GM18519 (cell line): ENCODE results near the gene NUDT1.
"Not testable (repeated sequence)": the region's sequence is repeated elsewhere in the genome, so short reads cannot be mapped to it uniquely, and the experiment has no call there.

ENCODE experiments used
- ATAC-seq: cut with Tn5 transposase; IDR thresholded peaks from one replicate; pipeline ENCODE4 v1.9.1; 2021; ENCODE audit warnings: mild to moderate bottlenecking, moderate library complexity; ENCODE audit not compliant: unreplicated experiment, low FRiP score

NUDT1 gene

DNA sequence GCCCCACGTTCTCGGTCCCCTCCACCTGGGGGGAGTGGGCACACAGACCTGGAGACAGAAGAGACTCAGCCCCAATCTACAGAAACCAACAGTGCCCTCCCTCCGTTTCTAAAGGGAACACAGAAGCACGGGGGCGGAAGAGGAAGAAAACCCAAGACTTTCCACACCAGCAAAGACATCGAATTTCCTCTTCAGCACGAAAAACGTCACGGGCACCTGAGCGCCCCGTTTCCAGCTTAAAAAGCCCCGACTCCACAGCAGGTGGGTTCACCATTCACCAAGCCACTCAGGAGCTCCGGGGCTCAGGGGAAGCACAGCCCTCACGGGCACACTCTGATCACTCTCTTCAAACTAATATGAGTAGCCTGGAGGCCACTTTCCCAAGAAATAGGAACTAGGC, 19.6 kb downstream of the NUDT1 start:
- ATAC-seq, result no peak

DNA sequence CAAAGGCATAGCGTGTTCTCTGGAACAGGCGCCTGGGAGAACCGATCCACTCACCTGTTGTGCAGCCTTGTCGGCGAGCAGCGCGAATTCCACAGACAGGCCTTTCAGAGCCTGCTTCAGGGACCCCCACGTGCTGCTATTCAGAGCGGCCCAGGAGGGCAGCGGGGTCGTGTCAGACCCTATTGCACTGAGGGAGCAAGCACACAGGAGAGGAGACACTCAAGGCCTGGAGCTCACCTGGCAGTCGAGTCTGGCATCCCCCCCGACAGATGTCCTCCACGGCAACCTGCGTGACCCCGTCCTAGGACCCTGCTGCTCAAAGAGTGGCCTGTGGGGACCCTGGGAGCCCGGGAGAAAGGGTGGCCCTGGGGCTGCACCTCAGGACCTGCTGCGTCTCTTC, 21.1 kb downstream of the NUDT1 start:
- no peak for ATAC-seq

- ATAC-seq, result no peak
Observed at GRCh38 chr7:2264158-2264557, 22.1 kb downstream of the NUDT1 start.

- ATAC-seq, result no peak
Observed at GRCh38 chr7:2266911-2267310, 24.9 kb downstream of the NUDT1 start.

DNA sequence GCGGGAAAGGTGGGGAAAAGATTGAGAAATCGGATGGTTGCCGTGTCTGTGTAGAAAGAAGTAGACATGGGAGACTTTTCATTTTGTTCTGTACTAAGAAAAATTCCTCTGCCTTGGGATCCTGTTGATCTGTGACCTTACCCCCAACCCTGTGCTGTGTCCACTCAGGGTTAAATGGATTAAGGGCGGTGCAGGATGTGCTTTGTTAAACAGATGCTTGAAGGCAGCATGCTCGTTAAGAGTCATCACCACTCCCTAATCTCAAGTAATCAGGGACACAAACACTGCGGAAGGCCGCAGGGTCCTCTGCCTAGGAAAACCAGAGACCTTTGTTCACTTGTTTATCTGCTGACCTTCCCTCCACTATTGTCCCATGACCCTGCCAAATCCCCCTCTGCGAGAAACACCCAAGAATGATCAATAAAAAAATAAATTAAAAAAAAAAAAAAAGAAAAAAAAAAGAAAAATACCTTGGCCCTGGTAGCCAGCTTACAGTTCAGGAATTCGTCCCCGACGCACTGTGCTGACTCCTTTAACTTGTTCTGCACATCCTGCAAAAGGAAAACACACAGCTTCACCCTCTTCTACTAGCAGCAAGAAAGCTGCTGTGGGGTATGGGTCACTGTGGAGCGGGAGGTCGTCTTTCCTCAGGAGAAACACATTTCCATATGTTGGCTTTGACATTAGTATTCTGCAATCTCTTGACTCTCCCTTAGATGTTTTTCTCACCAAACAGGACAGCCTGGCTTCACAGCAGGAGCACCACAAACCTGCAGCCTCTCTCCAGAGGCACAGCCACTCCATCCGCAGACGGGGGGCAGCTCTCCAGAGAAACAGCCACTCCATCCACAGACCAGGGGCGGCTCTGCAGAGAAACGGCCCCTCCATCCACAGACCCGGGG, 27.3 kb downstream of the NUDT1 start:
- ATAC-seq, result not testable (repeated sequence)

- no peak for ATAC-seq
Observed at GRCh38 chr7:2269991-2270460, 28.0 kb downstream of the NUDT1 start.

DNA sequence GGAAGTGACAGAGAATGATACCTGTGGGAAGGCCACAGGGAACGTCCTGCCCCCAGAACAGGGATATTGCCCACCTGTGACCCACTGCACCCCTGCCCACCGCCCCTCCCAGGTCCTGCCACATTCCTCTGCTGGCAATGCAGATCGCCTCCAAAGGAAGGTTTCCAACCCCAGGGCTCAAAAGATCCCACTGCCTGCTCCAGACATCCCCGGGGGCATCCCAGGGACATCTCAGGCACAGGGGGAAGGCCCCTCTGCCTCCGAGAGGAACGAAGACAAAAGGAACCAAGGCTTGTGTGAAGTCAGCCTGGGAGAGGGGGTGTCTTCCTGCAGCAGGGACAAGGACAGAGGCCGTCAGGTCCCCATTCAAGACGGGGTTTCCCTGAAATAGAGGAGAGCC, 28.5 kb downstream of the NUDT1 start:
- no peak for ATAC-seq

DNA sequence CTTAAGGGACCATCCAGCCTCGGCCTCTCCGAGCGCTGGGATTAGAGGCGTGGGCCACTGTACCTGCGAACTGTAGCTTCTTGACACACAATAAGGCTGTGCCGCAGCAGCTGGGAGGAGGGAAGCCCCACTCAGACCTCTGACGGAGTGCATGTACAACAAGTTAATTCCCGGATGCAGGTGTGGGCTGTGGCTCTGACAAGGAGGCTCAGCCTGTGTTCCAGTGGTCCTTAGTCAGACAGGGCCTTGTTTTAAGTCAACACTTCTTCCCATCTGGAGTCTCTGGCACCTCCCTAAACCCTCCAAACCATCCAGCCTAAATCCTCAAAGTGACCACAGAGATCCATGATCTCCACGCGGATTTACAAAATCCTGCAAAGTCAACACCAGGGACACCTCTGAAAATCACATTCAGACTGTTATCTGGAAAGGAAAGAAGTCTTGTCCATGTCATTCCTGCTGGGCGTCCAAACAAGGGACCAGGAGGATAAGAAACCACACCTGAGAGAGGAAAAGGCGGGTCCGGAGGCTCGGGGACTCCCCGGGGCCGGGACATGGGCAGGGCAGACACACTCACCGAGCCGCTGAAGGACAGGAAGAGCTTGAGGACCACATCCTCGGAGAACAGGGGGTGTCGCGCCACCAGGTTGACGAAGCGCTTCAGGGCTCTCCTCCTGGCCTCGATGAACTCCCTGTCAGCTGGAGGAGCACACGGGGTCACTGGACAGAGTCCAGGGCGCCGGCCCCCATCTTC, 29.4 kb downstream of the NUDT1 start:
- no peak for ATAC-seq

GRCh38 chr7:2272031-2272430, 30.0 kb downstream of the NUDT1 start:
- no peak for ATAC-seq

DNA sequence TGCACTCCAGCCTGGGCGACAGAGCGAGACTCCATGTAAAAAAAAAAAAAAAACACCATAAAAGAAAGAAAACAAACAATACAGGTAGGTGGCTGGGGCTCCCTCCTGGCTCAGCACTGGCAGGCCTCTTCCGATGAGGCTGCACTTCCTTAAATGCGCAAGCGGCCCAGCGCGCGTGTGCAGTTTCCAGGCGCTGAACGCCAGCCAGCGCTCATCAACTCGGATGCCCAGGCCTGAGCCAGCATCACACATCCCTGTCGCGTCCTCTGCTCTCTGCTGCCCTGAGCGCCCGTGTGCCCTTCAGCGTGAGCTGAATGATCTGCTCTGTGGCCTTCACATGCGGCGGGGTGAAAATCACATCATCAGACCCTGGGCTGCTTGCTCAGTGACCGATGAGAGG, 31.8 kb downstream of the NUDT1 start:
- no peak for ATAC-seq

- ATAC-seq, result no peak
Observed at GRCh38 chr7:2274666-2275065, 32.6 kb downstream of the NUDT1 start.

DNA sequence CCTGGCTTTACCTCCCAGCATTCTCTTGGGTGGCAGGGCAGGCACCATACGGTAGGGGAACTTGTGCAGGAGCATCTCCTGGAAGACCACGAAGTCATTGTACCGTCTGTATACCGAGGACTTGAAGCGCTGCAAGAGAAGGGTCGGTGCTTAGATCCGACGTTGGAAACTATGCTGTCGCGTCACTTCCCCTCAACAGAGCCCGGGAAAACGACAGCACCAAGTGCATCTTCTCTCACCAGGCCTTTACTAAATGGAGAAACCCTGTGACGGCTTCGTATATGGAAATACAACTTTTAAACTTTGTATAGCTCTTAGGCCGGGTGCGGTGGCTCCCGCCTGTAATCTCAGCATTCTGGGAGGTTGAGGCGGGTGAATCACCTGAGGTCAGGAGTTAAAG, 33.1 kb downstream of the NUDT1 start:
- no peak for ATAC-seq

DNA sequence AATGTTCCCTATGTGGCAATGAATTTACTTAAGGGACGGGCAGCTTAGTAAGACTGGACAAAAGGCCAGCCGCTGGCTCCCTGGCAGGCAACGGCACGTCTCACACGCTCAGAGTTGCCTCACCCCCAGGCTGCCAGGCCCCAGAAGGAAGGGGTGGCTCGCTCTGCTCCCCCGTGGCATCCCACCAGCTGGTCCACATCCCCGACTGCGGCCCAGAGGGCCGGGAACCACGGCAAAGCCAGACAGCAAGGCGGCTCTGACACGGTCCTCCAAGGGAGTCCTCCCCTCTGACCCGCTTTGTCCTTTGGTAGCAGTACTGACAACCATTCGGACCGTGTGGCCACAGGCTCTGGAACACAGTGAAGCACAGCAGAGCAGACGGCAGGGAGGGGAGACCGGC, 34.1 kb downstream of the NUDT1 start:
- no peak for ATAC-seq

DNA sequence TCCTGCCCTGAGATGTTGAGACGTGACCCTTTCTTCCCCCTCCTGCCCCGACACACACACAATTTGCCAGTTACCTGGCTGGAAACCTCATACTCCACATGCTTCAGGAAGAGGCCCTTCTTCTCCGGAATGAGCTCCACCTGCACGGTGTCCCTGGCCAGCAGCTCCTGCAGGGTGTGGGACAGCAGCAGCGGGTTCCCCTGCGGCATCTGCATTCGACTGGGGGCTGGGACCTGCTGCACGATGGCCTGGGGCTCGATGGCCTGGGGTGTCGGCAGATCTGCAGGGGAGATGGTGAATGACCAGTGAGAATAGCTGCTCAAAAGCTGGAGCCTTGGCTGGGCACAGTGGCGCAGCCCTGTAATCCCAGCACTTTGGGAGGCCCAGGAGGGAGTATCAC, 36.0 kb downstream of the NUDT1 start:
- ATAC-seq, result no peak

DNA sequence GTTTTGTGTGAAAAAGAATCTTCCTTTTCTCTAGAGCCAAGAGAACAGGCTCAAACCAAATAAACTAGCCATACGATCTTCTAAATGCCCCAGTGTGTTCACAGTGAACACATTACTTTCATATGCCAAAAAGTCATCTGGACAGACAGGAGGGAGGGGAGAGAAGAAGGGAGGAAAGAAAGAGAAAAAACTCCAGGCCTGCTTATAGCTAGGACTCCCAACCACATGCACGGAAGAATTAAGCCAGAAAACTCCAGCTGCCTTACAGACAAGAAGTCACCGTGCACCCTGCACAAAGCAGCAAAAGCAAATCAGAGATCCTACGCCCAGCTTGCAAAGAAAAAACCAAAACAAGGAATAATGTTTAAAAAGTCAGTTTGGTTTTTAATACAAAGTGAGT, 37.9 kb downstream of the NUDT1 start:
- no peak for ATAC-seq

GRCh38 chr7:2280424-2280823, 38.4 kb downstream of the NUDT1 start:
- ATAC-seq, result no peak

GRCh38 chr7:2281541-2281940, 39.5 kb downstream of the NUDT1 start:
- no peak for ATAC-seq

DNA sequence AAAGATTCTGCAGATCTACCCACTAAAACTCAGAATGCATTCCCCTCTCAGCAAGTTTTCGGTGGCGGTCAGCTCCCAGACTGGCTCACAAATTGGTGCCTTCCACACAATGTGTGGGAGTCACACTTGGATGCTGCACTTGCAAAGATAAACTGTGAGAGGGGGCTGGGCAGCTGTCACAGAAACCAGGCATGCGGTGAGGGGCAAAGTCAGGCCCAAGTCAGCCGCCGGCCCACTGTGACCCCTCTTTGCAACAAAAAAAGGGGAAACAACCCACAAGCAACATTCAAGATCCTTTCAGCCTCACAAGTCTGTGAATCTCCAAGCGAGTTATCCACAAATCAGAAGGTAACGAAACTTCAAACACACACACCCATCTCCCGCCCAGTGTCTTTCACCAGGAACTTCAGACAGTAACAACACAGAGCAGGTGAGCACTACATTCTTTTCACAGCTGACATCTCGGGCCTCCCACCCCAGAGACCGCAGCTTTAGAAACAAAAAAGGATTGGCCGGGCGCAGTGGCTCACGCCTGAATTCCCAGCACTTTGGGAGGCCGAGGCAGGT, 40.2 kb downstream of the NUDT1 start:
- no peak for ATAC-seq

DNA sequence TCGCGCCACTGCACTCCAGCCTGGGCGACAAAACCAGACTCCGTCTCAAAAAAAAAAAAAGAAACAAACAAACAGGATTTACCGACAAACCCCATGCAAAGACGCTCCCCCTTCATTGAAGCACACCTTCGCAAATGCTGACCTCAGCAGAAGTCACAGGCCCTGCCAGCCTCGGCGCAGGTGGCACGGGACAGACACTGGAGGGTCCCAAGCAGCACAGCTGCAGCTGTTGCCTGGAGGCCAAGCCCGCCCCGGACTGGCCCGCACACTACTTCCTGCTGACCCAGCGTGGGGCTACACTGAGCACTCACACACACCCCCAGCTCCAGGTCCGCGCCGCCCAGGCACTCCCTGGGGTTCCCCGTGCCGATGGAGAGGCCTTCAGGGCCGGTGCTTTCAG, 41.0 kb downstream of the NUDT1 start:
- no peak for ATAC-seq

DNA sequence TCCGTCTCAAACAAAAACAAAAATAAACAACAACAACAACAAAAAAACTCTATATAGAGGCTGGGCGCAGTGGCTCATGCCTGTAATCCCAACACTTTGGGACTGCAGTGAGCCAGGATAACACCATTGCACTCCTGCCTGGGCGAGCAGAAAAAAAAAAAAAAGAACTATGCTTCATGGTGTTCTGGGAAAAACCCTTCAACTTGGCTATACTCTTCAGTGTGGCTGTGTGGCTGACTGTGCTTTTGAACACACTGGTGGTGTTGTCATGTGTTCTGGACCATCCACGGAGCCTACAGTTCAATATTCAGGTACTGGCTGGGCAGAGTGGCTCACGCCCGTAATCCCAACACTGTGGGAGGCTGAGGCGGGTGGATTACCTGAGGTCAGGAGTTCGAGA, 45.7 kb downstream of the NUDT1 start:
- ATAC-seq, result no peak

DNA sequence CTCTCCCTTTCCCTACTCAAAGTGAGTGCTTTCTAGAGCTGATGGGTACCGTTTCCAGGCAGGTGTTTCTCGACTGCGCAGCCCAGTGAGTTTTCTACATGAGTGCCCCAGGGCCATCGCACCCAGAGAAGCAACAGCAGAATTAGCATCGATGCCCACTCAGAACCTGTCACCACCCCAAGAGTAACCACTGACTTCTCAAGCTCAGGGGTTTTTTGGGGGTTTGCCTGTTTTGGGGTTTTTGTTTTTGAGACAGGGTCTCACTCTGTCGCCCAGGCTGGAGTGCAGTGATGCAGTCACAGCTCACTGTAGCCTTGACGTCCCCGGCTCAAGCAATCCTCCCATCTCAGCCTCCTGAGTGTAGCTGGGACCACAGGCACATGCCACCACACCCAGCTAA, 46.5 kb downstream of the NUDT1 start:
- ATAC-seq, result no peak
